ENCODE data around the gene NOL4L.
"Not testable (repeated sequence)": the region's sequence is repeated elsewhere in the genome, so short reads cannot be mapped to it uniquely, and the experiment has no call there.

NOL4L gene

GRCh38 chr20:32595143-32595542, 10.0 kb upstream of the NOL4L start:
- DNase-seq, result no peak

DNA sequence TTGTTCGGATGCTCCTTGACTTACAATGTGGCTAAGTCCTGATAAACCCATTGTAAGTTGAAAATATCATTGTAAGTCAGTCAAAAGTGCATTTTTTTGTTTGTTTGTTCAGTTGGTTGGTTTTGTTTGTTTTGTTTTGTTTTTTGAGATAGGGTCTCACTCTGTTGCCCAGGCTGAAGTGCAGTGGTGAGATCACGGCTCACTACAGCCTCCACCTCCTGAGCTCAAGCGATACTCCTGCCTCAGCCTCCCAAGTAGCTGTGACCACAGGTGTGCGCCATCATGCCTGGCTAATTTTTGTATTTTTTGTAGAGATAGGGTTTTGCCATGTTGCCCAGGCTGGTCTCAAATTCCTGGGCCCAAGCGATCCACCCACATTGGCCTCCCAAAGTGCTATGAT, 9.5 kb upstream of the NOL4L start:
- not testable (repeated sequence) for DNase-seq

DNA sequence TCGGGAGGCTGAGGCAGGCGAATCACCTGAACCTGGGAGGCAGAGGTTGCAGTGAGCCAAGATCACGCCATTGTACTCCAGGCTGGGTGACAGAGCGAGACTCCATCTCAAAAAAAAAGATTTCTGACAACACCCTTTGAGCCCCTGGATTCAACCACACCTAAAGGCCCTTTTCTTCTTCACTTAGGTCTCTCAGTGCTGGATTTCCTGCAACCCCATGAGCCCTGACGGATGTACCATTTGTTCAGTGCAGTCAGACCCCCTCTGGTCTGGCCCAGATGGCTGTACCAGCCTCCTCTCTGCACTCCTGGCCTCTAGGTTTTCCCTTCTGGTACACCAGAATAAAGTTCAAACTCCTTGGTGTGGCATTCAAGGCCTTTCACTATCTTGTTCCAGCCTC, 9.1 kb upstream of the NOL4L start:
- DNase-seq, result no peak

GRCh38 chr20:32592616-32593015, 7.5 kb upstream of the NOL4L start:
- DNase-seq, result not testable (repeated sequence)

GRCh38 chr20:32592022-32592421, 6.9 kb upstream of the NOL4L start:
- no peak for DNase-seq

GRCh38 chr20:32589769-32590168, 4.6 kb upstream of the NOL4L start:
- DNase-seq, result no peak

GRCh38 chr20:32589256-32589655, 4.1 kb upstream of the NOL4L start:
- DNase-seq, result no peak

- DNase-seq, result no peak
Observed at GRCh38 chr20:32588040-32588439, 2.9 kb upstream of the NOL4L start.

GRCh38 chr20:32586291-32586690, 1.2 kb upstream of the NOL4L start:
- no peak for DNase-seq

- DNase-seq, result no peak
Observed at GRCh38 chr20:32585586-32586127, 524 bp upstream of the NOL4L start.

DNA sequence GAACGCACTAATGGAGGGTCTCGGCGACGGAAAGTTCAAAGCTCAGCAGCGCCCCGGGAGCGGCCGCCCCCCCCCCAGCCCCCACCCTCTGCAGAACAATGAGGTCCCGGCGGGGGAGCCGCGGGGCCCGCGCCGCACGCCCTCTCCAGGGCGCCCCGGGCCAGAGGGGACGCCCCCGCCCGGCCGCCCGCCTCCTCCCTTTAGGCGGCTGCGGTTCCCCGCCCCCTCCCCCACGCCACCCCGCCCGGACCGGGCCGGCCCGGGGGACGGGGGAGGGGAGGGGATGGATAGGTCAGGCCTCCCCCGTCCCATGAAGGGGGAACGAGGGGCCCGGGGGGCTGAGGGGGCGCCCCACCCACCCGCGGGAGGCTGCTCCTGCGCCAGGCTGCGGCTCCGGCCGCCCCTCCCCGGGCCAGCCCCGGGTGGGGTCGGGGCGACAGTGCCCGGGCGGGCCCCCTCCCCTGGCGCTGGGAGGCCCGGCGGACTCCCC, 1.5 kb downstream of the NOL4L start:
- no peak for DNase-seq

DNA sequence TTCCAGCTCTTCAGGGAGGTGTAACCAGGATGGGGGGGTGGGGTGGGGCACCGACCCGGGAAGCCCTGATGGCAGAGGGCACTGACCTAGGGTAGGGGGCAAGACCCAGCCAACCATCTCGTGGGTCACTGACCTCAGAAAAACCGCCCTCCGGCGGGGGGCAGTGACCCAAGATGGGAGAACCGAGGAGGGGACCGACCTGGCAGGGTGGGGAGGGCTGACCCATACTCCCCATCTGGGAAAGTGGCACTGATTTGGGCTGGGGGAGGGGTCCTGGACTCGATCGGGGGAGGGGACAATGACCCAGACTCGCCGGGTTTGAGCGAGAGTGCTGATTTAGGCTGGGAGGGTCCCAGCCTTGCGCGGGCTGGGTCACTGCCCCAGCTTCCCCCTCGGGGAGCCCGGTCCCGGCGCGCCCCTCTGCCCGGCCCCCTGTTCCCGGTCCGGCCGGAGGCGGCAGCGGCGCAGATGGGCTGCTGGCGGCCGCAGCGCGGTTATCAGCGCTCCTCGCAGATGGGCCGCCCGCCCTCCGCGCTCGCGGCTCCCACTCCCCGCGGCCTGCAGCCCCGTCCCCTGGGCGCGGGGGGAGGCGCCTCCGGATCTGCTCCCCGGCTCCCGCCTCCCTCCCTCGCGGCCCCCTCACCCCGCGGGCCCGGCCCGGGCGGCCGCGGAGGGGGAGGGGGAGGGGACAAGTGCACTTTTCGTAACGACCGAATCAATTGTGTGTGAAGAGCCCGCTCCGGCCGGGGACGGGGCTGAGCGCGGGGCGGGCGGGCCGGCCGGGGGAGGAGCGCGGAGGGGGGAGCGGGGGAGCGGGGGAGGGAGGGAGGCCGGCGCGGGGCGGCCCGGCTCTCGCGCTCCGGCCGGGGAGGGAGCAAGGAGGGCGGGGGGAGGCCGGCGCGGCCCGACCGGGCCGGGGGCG, 2.2 kb downstream of the NOL4L start:
- DNase-seq, result peak in 1 of 2 experiments; percentile 29

GRCh38 chr20:32581839-32582658, 3.1 kb downstream of the NOL4L start:
- no peak for DNase-seq

DNA sequence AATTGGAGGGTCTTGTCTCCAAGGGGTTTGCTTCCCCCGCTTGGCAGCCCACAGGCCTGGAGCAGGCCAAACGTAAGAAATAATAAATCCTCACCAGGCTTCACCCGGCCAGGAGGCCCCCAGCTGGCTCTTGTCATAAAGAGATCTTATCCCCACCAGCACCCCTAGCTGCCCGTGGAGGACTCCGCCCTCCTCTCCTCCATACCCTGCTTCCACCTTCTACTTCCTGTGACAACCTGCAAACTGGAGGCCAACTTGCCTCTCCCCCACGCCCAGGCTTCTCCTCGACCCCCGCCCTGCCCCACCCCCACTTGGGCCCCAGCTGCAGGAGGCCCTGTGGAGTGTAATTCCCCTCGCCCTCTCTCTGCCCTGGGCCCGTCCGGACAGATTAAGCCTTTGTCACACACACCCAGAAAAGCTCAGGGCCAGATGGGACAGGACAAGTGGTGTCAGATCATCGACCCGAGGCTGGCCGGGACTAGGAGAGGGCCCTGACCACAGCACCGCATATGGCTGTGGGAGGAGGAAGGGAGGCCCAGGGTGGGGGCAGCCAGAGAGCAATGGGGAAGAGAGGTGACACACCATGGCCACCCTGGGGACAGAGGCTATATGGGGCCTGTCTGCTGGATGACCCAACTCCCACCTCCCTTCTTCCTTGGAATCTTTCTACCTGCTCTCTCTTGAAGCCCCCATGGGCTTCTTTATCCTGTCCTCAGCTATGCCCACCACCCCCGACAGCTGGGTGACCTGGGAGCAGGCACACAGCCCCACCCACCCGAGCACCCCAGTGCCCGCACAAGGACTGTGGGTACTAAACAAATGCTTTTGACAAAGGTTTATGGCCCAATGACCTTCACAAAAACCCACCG, 3.9 kb downstream of the NOL4L start:
- DNase-seq, result no peak

- no peak for DNase-seq
Observed at GRCh38 chr20:32580219-32580969, 4.7 kb downstream of the NOL4L start.

DNA sequence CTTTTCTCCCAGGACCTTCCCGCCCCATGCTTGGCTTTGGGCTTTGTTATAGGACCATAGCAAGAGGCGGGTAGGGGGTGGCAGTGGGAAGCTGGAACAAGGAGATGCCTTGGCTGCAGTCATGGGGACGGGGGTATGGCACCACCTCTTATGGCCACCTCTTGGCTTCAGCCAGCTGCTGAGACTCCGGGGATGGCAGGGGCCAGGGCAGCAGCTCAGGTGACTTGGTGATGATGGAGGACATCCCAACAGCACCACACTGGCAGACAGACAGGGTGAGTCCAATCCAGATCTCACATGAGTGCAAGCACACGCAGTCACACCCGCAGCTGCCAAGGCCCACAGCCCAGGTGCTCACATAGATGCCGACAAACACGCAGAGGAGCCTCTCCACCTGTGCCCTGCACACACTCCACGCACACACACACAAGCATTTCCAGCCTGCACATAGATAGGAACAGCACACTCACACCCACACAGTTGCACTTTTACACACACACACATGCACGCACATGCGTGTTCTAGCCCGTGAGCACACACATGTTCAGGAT, 6.2 kb downstream of the NOL4L start:
- no peak for DNase-seq

DNA sequence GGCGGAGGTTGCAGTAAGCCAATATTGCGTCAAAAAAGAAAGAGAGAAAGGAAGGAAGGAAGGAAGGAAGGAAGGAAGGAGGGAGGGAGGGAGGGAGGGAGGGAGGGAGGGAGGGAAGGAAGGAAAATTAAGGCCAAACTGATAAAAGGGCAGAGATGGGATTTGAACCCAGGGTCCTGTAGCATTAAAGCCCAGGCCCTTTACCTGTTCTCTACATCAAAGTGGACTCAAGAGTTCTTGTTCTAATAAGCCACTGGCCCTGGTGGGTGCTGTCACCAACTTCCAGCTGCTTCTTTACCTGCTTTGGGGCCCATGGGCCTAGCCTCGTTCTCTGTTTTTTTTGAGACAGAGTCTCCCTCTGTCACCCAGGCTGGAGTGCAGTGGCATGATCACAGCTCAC, 7.1 kb downstream of the NOL4L start:
- not testable (repeated sequence) for DNase-seq

DNA sequence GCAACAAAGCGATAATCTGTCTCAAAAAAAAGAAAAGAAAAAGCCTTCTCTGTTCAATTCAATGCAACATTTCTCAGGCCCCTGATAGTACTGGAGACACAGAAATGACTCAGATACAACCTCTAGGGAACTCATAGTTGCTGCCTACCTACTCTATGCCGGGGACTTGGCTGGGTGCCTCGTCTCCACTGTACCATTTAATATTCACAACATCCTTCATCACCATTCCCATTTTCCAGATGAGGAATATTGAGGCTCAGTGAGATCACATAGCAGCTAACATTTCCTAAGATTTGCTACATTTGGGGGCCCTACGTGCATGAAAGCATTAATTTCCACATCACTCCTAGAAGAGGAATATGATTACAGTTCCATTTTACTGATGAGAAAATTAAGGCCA, 7.5 kb downstream of the NOL4L start:
- DNase-seq, result no peak

- DNase-seq, result no peak
Observed at GRCh38 chr20:32577023-32577422, 8.1 kb downstream of the NOL4L start.

GRCh38 chr20:32576560-32576959, 8.6 kb downstream of the NOL4L start:
- no peak for DNase-seq

DNA sequence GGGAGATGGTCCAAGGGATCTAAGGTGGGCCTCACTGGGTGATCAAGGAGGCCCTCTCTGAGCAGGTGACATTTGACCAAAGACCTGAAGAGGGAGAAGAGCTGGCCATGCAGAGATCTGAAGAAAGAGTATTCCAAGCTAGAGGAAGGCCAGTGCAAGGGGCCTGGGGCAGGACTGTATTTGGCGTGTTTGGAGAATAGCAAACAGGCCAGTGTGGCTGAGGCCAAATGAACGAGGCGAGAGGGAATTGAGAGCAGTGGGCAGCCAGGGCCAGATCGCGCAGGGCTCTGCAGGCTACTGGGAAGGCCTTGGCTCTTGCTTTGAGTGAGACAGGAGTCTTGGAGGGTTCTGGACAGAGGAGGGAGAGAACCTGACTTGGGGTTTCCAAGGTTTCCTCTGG, 9.3 kb downstream of the NOL4L start:
- no peak for DNase-seq

- DNase-seq, result no peak
Observed at GRCh38 chr20:32575227-32575581, 9.9 kb downstream of the NOL4L start.
